KMS-11 (cell line): ENCODE data around the gene ATRIP.
A peak's percentile ranks its signal among the peaks of the same experiment; 100 is the strongest.

Experiments
- H2AFZ ChIP-seq: fragments of 200-600 bp; sonication (generic); 2 replicates; pipeline ENCODE4 v1.6.1; 2016; ENCODE audit warnings: antibody characterized with exemption, mixed run types, low read depth
- H3K27ac ChIP-seq: fragments of 200-600 bp; sonication (generic); 2 replicates; pipeline ENCODE4 v1.6.1; 2016; ENCODE audit warnings: mild to moderate bottlenecking, mixed run types
- H3K27me3 ChIP-seq: fragments of 200-600 bp; sonication (generic); 2 replicates; pipeline ENCODE4 v1.6.1; 2017; ENCODE audit warnings: mild to moderate bottlenecking, low read depth, mixed run types, moderate library complexity; ENCODE audit not compliant: insufficient read depth
- H3K36me3 ChIP-seq: fragments of 200-600 bp; sonication (generic); 2 replicates; pipeline ENCODE4 v1.6.1; 2017; ENCODE audit warnings: mild to moderate bottlenecking, mixed run types; ENCODE audit not compliant: insufficient read depth
- H3K4me1 ChIP-seq: fragments of 200-600 bp; sonication (generic); 2 replicates; pipeline ENCODE4 v1.6.1; 2016; ENCODE audit warnings: mild to moderate bottlenecking, low read depth, mixed run types; ENCODE audit not compliant: poor library complexity, severe bottlenecking
- H3K4me2 ChIP-seq: fragments of 200-600 bp; sonication (generic); 2 replicates; pipeline ENCODE4 v1.7.0; 2016; ENCODE audit warnings: mild to moderate bottlenecking, mixed run types
- H3K4me3 ChIP-seq: fragments of 200-600 bp; sonication (generic); IDR thresholded peaks from 2 replicates; pipeline ENCODE4 v1.6.1; 2017; ENCODE audit warnings: low read depth, low read length, mixed read lengths; ENCODE audit not compliant: insufficient read depth
- H3K79me2 ChIP-seq: fragments of 200-600 bp; sonication (generic); 2 replicates; pipeline ENCODE4 v1.6.1; 2016; ENCODE audit warnings: low read depth, mixed run types; ENCODE audit not compliant: insufficient read depth
- H3K9ac ChIP-seq: fragments of 200-600 bp; sonication (generic); 2 replicates; pipeline ENCODE4 v1.6.1; 2016; ENCODE audit warnings: mild to moderate bottlenecking, mixed run types
- H4K20me1 ChIP-seq: fragments of 200-600 bp; sonication (generic); 2 replicates; pipeline ENCODE4 v1.6.1; 2016; ENCODE audit warnings: mild to moderate bottlenecking, mixed run types; ENCODE audit not compliant: insufficient read depth
- TF ChIP-seq, protein P1 (sequence below): fragments of 200-600 bp; sonication (generic); conservative IDR thresholded peaks from 2 replicates; pipeline ENCODE4 v1.6.1; 2017; ENCODE audit warnings: low read depth, mild to moderate bottlenecking, antibody characterized with exemption, low read length, moderate library complexity, mixed read lengths

Gene ATRIP

DNA sequence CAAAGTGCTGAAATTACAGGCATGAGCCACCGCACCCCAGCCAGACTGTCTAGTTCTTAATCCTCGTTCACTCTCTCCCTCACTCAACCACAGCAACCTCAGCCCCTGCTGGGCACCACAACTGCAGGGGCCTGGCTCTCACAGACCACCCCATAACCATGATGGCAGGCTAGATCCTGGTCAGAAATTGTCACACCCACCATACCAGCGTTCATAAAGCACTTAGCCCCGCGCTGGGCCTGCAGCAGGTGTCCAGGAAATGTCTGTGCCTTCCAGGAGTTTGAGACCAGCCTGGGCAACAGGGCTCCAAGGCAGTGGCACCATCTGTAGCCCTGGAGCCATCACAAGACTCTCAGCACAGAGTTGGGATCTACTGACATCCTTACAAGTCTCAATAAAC, 55.6 kb downstream of the ATRIP start:
- no peak overlapping the region for H3K27ac ChIP-seq
- H4K20me1 ChIP-seq, result no peaks in the 10 kb centered on the region
- no peak overlapping the region for H3K4me2 ChIP-seq
- H3K27me3 ChIP-seq, result no peaks in the 10 kb centered on the region
- peaks cover 3% of the 10 kb centered on the region for H3K4me1 ChIP-seq
- H3K36me3 ChIP-seq, result no peaks in the 10 kb centered on the region
- no peak overlapping the region for H2AFZ ChIP-seq
- TF ChIP-seq, protein P1, sequence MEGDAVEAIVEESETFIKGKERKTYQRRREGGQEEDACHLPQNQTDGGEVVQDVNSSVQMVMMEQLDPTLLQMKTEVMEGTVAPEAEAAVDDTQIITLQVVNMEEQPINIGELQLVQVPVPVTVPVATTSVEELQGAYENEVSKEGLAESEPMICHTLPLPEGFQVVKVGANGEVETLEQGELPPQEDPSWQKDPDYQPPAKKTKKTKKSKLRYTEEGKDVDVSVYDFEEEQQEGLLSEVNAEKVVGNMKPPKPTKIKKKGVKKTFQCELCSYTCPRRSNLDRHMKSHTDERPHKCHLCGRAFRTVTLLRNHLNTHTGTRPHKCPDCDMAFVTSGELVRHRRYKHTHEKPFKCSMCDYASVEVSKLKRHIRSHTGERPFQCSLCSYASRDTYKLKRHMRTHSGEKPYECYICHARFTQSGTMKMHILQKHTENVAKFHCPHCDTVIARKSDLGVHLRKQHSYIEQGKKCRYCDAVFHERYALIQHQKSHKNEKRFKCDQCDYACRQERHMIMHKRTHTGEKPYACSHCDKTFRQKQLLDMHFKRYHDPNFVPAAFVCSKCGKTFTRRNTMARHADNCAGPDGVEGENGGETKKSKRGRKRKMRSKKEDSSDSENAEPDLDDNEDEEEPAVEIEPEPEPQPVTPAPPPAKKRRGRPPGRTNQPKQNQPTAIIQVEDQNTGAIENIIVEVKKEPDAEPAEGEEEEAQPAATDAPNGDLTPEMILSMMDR, result no peak
- H3K4me3 ChIP-seq, result no peak overlapping the region
- no peaks in the 10 kb centered on the region for H3K79me2 ChIP-seq
- H3K9ac ChIP-seq, result no peak overlapping the region

DNA sequence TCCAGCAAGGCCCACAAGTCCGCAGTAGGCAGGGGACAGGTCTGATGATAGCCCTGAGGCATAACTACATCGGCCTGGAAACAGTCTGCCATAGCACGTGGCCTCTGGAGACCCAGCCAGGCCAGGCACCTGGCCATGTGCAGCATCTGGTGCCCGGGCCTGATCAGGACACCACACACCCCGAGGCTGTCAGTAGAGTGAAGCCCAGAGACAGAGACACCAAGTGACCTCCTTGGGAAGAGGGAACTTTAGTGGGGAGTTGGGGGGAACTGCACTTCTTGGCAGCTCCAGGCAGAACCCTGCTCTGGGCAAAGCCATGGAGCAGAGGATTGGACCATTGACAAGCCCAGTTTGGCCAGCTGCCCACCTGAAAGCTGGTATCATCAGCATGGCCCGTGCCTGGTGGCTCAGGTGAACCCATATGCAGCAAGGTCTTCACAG, 56.2 kb downstream of the ATRIP start:
- H4K20me1 ChIP-seq, result no peaks in the 10 kb centered on the region
- no peaks in the 10 kb centered on the region for H3K79me2 ChIP-seq
- no peaks in the 10 kb centered on the region for H3K27me3 ChIP-seq
- H3K4me3 ChIP-seq, result no peak overlapping the region
- TF ChIP-seq, protein P1, result no peak
- no peak overlapping the region for H2AFZ ChIP-seq
- H3K4me1 ChIP-seq, result peaks cover 9% of the 10 kb centered on the region
- H3K36me3 ChIP-seq, result no peaks in the 10 kb centered on the region
- H3K27ac ChIP-seq, result no peak overlapping the region
- no peak overlapping the region for H3K4me2 ChIP-seq
- no peak overlapping the region for H3K9ac ChIP-seq

DNA sequence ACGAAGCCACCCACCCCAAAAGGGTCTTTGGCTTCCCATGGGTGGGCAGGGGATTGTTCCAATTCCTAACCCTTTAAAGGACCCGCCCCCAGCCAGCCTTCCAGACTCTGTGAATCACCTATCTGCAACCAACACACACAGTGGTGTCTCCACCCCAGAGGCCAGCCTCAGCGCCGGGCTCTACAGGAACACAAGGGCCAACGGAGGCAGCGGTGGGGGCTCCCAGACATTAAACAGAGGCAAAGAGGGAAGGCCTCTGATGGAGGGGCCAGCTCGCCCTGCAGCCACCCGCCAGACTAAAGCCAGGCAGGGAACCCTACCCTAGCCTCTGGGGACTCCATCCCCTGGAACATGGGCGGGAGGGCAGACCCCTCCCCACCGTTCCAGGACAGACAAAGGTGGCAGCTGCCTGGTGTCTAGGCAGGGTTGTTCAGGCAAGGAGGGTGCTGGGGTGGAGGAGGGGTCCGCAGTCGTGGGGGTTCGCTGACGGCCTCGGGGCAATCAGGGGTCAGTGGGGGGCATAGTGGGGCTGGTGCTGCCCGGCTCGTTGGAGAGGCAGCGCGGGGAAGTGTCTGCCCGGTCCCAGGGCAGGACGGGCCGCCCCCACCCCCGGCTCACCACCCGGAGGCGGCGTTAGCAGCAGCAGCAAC, 57.0 kb downstream of the ATRIP start:
- no peak overlapping the region for H3K27ac ChIP-seq
- H2AFZ ChIP-seq, result peak overlapping the region; percentile 78
- no peaks in the 10 kb centered on the region for H4K20me1 ChIP-seq
- H3K79me2 ChIP-seq, result no peaks in the 10 kb centered on the region
- TF ChIP-seq, protein P1, result no peak
- no peak overlapping the region for H3K4me2 ChIP-seq
- H3K4me1 ChIP-seq, result peaks cover 12% of the 10 kb centered on the region
- H3K36me3 ChIP-seq, result no peaks in the 10 kb centered on the region
- no peaks in the 10 kb centered on the region for H3K27me3 ChIP-seq
- peak overlapping the region; percentile 53; the same call in 1 of the 2 replicates for H3K9ac ChIP-seq
- H3K4me3 ChIP-seq, result no peak overlapping the region

DNA sequence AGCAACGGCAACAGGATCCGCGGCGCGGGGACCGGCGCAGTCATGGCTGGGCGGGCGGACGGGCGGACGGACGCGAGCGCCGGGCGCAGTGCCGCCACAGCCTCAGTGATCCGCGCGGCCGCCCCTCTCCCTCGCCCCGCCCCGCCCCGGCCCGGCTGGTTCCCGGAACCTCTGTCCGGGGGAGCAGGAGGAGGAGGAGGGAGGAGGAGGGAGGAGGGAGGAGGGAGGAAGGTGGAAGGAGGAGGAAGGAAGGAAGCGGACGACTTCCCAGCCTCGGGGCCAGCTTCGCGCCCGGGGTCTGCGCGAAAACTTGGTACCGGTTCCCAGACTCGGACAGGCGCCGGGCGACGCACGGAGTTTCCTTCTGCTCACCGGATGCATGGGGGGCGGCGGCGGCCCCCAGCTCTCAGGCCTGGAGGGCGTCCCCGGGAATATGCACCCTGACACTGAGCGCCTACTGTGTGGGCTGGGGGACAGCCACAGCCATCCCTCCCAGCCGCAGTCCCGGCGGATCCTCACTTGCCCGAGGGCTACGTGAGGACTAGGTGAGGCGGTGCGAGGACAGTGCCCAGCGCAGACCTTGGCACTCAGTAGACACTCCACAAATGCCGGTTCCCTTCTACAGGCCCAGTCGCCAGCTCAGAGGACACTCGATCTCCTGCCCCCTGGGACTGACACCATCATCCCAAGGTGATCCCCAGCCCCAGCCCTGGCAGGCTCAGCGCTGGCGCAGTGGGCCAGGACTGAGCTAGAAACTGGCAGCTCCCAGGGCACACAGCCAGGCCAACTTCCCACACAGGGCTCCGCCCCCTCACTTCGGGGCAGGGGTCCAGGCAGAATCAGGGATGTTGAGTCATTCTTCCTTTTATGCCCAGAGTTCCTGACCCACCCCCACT, 57.8 kb downstream of the ATRIP start, which contains the start of gene SHISA5:
TSS of gene SHISA5 (minus strand) at position 124 of the 896 bp plus-strand sequence. CDS start at position 44, 80 bp downstream.
- Histone ChIP-seq H3K4me2 (peak within 1 kb of the TSS; percentile 36; the same call in 1 of the 2 replicates), H3K27me3 (no peaks in the 10 kb centered on the region), H3K79me2 (no peaks in the 10 kb centered on the region), H3K4me1 (peaks cover 12% of the 10 kb centered on the region), H2AFZ (peak within 1 kb of the TSS; percentile 78), H4K20me1 (no peaks in the 10 kb centered on the region), H3K9ac (peak within 1 kb of the TSS; percentile 53; the same call in 1 of the 2 replicates), H3K36me3 (no peaks in the 10 kb centered on the region), H3K4me3 (no peak within 1 kb of the TSS), H3K27ac (no peak within 1 kb of the TSS)
- TF ChIP-seq, protein P1, result no peak
